Peyer's patch (tissue), 4 donors: ENCODE data around the gene PCDHA1. TPM values are rescaled to one million over a fixed set of nuclear protein-coding genes. Genes with fewer than 3 reads are reported as not detected.
A peak's percentile ranks its signal among the peaks of the same experiment; 100 is the strongest.

ENCODE experiments used
- DNase-seq, 3 donors: peaks; one replicate each; pipeline ENCODE4 v3.0.0-alpha.2; 2017 to 2019
- H3K27ac ChIP-seq, 4 donors: fragments of 200-600 bp; sonication (generic); one replicate each; pipeline ENCODE4 v1.5.1; 2016 to 2019
- H3K27me3 ChIP-seq, 2 donors: fragments of 200-600 bp; sonication (generic); one replicate each; pipeline ENCODE4 v1.5.1; 2019
- H3K36me3 ChIP-seq, 3 donors: fragments of 200-600 bp; sonication (generic); one replicate each; pipeline ENCODE4 v1.5.1; 2016 to 2019
- H3K4me1 ChIP-seq, 4 donors: fragments of 200-600 bp; sonication (generic); one replicate each; pipeline ENCODE4 v1.5.1; 2016 to 2019
- H3K4me3 ChIP-seq, 4 donors: fragments of 200-600 bp; sonication (generic); 1 replicate in 3 of 4; 2 replicates in 1 of 4; pipeline ENCODE4 v1.5.1; 2016 to 2019; ENCODE audit warnings: mild to moderate bottlenecking in 1 of 4
- H3K9me3 ChIP-seq, 4 donors: fragments of 200-600 bp; sonication (generic); one replicate each; pipeline ENCODE4 v1.5.1; 2016 to 2019; ENCODE audit warnings: mild to moderate bottlenecking in 1 of 4
- POLR2A ChIP-seq, 2 donors: fragments of 450-650 bp; IDR thresholded peaks; one replicate each; pipeline ENCODE4 v1.5.1; 2017; ENCODE audit warnings: antibody characterized with exemption in 2 of 2, mild to moderate bottlenecking in 2 of 2, moderate library complexity in 2 of 2
- total RNA-seq, 4 donors: library from RNA; depleted of rRNA; stranded (reverse); fragments of >200 nt; gene quantifications; one replicate each; pipeline ENCODE4 v1.1.0, GENCODE V29; 2016
- TF ChIP-seq, protein P1 (sequence below), 6 experiments: fragments of 450-650 bp in 4 of 6; fragments of 200-600 bp in 2 of 6; sonication (generic) in 1 of 6; IDR thresholded peaks; one replicate each; pipeline ENCODE4 v1.5.1; 2017 to 2019; ENCODE audit warnings: antibody characterized with exemption in 6 of 6, mild to moderate bottlenecking in 3 of 6, moderate library complexity in 1 of 6

Gene PCDHA1
- total RNA-seq, 4 donors from 2014 or later = not detected

DNA sequence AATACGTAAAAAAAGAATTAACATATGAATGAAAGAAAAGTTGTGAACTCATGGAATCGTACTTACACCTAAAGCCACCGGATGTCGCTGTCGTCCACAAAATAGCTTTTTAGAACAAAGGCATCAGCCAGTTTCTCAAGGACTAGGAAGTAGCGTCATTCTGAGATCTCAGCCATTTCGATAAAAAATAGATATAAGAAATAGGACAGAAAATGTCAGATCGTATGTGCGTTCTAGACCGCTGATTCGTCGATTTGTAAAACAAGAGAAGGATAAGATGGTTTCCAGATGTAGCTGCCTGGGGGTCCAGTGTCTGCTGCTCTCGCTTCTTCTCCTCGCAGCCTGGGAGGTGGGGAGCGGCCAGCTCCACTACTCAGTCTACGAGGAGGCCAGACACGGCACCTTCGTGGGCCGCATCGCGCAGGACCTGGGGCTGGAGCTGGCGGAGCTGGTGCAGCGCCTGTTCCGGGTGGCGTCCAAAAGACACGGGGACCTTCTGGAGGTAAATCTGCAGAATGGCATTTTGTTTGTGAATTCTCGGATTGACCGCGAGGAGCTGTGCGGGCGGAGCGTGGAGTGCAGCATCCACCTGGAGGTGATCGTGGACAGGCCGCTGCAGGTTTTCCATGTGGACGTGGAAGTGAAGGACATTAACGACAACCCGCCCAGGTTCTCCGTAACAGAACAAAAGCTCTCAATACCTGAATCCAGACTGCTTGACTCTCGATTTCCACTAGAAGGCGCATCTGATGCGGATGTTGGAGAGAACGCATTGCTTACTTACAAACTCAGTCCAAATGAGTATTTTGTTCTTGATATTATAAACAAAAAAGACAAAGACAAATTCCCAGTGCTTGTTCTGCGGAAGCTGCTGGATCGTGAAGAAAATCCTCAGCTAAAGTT lies 70.1 kb downstream of the PCDHA1 start, which contains the start of gene PCDHA10:
PCDHA10 (plus strand) TSS at position 126 of the 903 bp plus-strand sequence; CDS start at position 278, 152 bp downstream.
- no peaks in the 10 kb centered on the region for H3K36me3 ChIP-seq
- TF ChIP-seq, protein P1, sequence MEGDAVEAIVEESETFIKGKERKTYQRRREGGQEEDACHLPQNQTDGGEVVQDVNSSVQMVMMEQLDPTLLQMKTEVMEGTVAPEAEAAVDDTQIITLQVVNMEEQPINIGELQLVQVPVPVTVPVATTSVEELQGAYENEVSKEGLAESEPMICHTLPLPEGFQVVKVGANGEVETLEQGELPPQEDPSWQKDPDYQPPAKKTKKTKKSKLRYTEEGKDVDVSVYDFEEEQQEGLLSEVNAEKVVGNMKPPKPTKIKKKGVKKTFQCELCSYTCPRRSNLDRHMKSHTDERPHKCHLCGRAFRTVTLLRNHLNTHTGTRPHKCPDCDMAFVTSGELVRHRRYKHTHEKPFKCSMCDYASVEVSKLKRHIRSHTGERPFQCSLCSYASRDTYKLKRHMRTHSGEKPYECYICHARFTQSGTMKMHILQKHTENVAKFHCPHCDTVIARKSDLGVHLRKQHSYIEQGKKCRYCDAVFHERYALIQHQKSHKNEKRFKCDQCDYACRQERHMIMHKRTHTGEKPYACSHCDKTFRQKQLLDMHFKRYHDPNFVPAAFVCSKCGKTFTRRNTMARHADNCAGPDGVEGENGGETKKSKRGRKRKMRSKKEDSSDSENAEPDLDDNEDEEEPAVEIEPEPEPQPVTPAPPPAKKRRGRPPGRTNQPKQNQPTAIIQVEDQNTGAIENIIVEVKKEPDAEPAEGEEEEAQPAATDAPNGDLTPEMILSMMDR (IDR thresholded peaks at IDR 0.05) = peak in 1 of 6 experiments; percentile 14
- no peak for TF ChIP-seq POLR2A (IDR thresholded peaks at IDR 0.05)
- H3K9me3 ChIP-seq = peaks cover 0 to 26% (median 3%) of the 10 kb centered on the region in 4 donors
- no peaks in the 10 kb centered on the region for H3K4me1 ChIP-seq
- no peaks in the 10 kb centered on the region for H3K27me3 ChIP-seq
- DNase-seq = no peak
- peak within 1 kb of the TSS in 2 of 4 donors; percentile 9 to 15 for H3K4me3 ChIP-seq
- H3K27ac ChIP-seq = peak within 1 kb of the TSS in 1 of 4 donors; percentile 8

DNA sequence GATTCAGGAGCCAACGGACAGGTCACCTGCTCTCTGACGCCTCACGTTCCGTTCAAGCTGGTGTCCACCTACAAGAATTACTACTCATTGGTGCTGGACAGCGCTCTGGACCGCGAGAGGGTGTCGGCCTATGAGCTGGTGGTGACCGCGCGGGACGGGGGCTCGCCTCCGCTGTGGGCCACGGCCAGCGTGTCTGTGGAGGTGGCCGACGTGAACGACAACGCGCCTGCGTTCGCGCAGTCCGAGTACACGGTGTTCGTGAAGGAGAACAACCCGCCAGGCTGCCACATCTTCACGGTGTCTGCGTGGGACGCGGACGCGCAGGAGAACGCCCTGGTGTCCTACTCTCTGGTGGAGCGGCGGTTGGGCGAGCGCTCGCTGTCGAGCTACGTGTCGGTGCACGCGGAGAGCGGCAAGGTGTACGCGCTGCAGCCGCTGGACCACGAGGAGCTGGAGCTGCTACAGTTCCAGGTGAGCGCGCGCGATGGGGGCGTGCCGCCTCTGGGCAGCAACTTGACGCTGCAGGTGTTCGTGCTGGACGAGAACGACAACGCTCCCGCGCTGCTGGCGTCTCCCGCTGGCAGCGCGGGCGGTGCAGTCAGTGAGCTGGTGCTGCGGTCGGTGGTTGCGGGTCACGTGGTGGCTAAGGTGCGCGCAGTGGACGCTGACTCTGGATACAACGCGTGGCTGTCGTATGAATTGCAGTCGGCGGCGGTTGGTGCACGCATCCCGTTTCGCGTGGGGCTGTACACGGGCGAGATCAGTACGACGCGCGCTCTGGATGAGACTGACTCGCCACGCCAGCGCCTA lies 71.4 kb downstream of the PCDHA1 start:
- H3K9me3 ChIP-seq = peaks cover 0 to 32% (median 3%) of the 10 kb centered on the region in 4 donors
- no peak overlapping the region for H3K27ac ChIP-seq
- no peaks in the 10 kb centered on the region for H3K27me3 ChIP-seq
- H3K36me3 ChIP-seq = no peaks in the 10 kb centered on the region
- TF ChIP-seq, protein P1 (IDR thresholded peaks at IDR 0.05) = no peak
- no peak for TF ChIP-seq POLR2A (IDR thresholded peaks at IDR 0.05)
- no peak overlapping the region for H3K4me3 ChIP-seq
- DNase-seq = no peak
- H3K4me1 ChIP-seq = no peaks in the 10 kb centered on the region

DNA sequence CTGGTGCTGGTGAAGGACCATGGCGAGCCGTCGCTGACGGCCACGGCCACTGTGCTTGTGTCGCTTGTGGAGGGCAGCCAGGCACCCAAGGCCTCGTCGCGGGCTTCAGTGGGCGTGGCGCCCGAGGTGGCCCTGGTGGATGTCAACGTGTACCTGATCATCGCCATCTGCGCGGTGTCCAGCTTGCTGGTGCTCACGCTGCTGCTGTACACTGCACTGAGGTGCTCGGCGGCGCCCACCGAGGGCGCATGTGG lies 72.0 kb downstream of the PCDHA1 start:
- peaks cover 0 to 34% (median 3%) of the 10 kb centered on the region in 4 donors for H3K9me3 ChIP-seq
- TF ChIP-seq POLR2A (IDR thresholded peaks at IDR 0.05) = no peak
- TF ChIP-seq, protein P1 (IDR thresholded peaks at IDR 0.05) = no peak

DNA sequence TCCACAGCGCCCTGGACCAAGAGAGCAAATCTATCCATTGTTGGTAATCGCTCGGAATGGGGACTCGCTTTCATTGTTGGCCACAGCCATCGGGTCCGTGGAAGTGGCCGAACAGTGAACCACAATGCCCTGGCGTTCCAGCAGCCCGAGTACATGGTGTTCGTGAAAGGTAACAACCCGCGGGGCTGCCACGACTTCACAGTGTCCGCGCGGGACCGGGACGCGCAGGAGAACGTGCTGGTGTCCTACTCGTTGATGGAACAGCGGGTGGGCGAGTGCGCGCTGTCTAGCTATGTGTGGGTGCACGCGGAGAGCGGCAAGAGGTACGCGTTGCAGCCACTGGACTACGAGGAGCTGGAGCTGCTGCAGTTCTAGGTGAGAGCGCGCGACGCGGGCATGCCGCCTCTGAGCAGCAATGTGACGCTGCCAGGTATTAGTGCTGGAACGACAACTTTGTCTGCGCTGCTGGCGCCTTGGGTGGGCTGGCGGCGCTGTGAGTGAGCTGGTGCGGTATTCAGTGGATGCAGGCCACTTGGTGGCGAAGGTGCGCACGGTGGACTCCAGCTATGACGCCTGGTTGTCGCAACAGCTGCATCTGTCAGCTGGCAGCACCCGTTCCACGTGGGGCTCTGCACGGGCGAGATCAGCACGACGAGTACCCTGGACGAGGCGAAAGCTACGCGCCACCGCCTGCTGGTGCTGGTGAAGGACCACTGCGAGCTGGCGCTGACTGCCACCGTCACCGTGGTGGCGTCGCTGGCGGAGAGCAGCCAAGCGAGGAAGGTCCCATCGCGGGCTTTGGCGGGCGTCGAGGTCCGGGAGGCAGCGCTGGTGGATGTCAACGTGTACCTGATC lies 76.7 kb downstream of the PCDHA1 start:
- no peak for DNase-seq
- H3K9me3 ChIP-seq = peaks cover 0 to 20% (median under 1%) of the 10 kb centered on the region in 4 donors
- TF ChIP-seq POLR2A (IDR thresholded peaks at IDR 0.05) = no peak
- TF ChIP-seq, protein P1 (IDR thresholded peaks at IDR 0.05) = no peak

More for the DNA sequence above, 72.0 kb downstream of the PCDHA1 start:
- DNase-seq = no peak
- no peaks in the 10 kb centered on the region for H3K27me3 ChIP-seq
- no peak overlapping the region for H3K27ac ChIP-seq
- H3K4me1 ChIP-seq = no peaks in the 10 kb centered on the region
- H3K36me3 ChIP-seq = no peaks in the 10 kb centered on the region
- H3K4me3 ChIP-seq = no peak overlapping the region

More for the DNA sequence above, 76.7 kb downstream of the PCDHA1 start:
- no peaks in the 10 kb centered on the region for H3K4me1 ChIP-seq
- no peak overlapping the region for H3K27ac ChIP-seq
- no peaks in the 10 kb centered on the region for H3K27me3 ChIP-seq
- H3K36me3 ChIP-seq = no peaks in the 10 kb centered on the region
- no peak overlapping the region for H3K4me3 ChIP-seq
